ENCODE results near the gene SPG21.

SPG21 gene

GRCh38 chr15:64934023-64934422 lies 55.7 kb downstream of the SPG21 start:
- no peak for DNase-seq

GRCh38 chr15:64931381-64931780 lies 58.3 kb downstream of the SPG21 start:
- DNase-seq: no peak

- DNase-seq: no peak
Measured at GRCh38 chr15:64930778-64931371, 58.8 kb downstream of the SPG21 start.

GRCh38 chr15:64930019-64930652 lies 59.6 kb downstream of the SPG21 start:
- DNase-seq: no peak

- no peak for DNase-seq
Measured at GRCh38 chr15:64928626-64929220, 61.0 kb downstream of the SPG21 start.

GRCh38 chr15:64926661-64927060 lies 63.1 kb downstream of the SPG21 start:
- no peak for DNase-seq

DNA sequence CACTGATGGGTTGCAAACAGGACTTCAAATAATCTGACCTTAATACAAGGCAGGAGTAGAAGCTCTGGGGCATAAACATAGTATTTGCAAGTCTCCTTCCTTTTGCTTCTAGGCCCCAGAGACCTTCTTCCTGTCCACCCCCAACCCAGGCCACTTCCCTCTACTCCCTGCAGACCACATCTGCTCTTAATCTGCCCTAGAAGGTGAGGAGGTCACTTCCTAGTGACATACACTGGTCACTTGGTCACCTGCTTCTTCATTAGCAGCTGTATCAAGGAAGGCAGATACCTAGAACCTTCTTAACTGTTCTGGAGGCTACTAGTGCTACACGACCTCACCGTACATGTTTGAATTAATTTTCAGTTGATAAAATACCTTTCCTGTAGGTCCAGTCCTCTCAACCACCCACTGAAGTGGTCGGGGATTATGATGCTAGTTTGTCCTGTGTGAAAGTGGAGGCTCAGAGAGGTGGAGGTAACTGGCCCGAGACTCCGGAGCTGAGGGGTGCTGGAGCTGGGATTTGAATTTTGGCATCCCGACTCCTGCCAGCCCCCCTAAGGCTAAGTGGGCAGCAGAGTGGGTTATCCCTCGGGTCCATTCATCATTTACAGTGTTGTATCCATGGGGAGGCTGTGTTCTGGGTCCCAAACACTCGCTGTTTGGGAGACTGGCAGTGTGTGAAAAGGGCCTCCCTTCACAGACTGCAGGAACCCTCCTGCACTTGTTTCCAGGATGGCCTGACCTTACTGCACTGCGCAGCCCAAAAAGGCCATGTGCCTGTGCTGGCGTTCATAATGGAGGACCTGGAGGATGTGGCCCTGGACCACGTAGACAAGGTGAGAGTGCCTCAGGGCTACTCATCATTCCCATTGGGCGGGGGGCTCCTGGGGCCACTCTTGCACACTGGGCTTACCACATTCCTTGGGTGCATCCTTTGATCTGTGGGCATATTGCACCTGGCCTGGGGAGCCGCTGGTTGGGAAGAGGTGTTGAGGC lies 64.1 kb downstream of the SPG21 start:
- DNase-seq: no peak

- no peak for DNase-seq
Measured at GRCh38 chr15:64923546-64923945, 66.2 kb downstream of the SPG21 start.

- no peak for DNase-seq
Measured at GRCh38 chr15:64921711-64922110, 68.0 kb downstream of the SPG21 start.

DNA sequence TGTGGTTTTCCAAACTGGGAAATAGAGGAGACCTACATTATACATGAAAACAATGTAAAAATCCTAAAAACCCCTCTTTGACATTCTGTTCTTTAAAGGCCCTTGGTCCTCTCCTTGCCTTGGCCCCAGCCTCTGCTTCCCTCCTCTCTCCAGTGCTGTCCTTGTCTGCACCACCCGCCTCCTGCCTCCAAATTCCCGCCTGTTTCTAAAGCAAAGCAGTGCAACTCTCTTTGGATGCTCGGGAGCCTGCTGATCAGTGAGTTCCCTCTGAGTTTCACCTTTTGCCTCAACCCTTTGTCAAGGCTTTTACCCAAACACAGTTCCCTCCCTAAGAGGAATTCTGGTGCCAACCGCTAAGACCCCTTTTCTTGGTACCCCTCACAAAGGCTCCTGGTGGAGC lies 70.0 kb downstream of the SPG21 start:
- DNase-seq: no peak

DNA sequence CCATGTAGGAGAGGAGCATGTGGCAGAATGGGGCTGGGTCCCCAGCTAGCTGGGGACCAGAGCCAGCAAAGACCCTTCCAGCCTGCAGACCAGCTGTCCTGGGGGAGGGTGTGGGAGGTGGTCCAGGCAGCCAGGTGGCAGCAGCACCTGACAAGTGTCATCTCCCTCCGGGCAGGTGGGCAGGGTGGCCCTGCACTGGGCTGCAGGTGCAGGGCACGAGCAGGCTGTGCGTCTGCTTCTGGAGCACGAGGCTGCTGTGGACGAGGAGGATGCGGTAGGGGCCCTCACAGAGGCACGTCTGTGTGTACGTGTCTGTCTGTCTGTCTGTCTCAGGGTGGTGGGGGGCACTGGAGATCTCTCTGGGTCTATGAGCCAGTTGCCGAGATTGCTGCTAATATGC lies 72.5 kb downstream of the SPG21 start:
- no peak for DNase-seq

DNA sequence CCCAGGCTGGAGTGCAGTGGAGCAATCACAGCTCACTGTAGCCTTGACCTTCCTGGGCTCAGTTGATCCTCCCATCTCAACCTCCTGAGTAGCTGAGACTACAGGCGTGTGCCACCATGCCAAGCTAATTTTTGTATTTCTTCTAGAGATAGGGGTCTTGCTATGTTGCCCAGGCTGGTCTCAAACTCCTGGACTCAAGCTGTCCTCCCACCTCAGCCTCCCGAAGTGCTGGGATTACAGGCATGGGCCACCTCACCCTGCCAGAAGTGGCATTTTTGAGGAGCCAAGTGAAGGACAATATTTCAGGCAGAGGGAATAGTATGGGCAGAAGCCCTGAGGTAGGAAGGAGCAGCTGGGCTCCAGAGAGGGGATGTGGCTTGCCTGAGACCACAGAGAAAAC lies 73.3 kb downstream of the SPG21 start:
- DNase-seq: no peak

GRCh38 chr15:64915518-64916227 lies 74.0 kb downstream of the SPG21 start:
- no peak for DNase-seq

Data from activated T-cell treated with anti-CD3 and anti-CD28 coated beads for 4 hours (primary cell).